Glutamatergic neuron (in vitro differentiated cells): ENCODE results near the gene TRAPPC1. TPM values are rescaled to one million over a fixed set of nuclear protein-coding genes. Genes with fewer than 3 reads are reported as not detected.

Source experiments
- DNase-seq: peaks from one replicate; pipeline ENCODE4 v3.0.0; 2022
- H3K27ac Mint-ChIP-seq: one replicate; pipeline ENCODE4 v1.8.0; 2020; ENCODE audit warnings: mild to moderate bottlenecking, mixed read lengths, inconsistent platforms; ENCODE audit not compliant: unreplicated experiment
- H3K27me3 Mint-ChIP-seq: one replicate; pipeline ENCODE4 v1.8.0; 2020; ENCODE audit warnings: mild to moderate bottlenecking, moderate library complexity, mixed read lengths, inconsistent platforms; ENCODE audit not compliant: unreplicated experiment
- H3K36me3 Mint-ChIP-seq: one replicate; pipeline ENCODE4 v1.8.0; 2020; ENCODE audit warnings: mild to moderate bottlenecking, mixed read lengths, inconsistent platforms; ENCODE audit not compliant: unreplicated experiment
- H3K4me1 Mint-ChIP-seq: one replicate; pipeline ENCODE4 v1.8.0; 2020; ENCODE audit warnings: mild to moderate bottlenecking, low read depth, mixed read lengths, inconsistent platforms; ENCODE audit not compliant: unreplicated experiment
- H3K4me3 Mint-ChIP-seq: one replicate; pipeline ENCODE4 v1.8.0; 2020; ENCODE audit warnings: mild to moderate bottlenecking, mixed read lengths, inconsistent platforms; ENCODE audit not compliant: unreplicated experiment
- H3K9me3 Mint-ChIP-seq: one replicate; pipeline ENCODE4 v1.8.0; 2020; ENCODE audit warnings: mild to moderate bottlenecking, moderate library complexity, mixed read lengths, inconsistent platforms; ENCODE audit not compliant: unreplicated experiment
- total RNA-seq: library from RNA; stranded (reverse); fragmentation: NEBNext Ultra II Directional; extraction: Animal tissue kit (Norgen Biotek cat#: 25700); gene quantifications from one replicate; pipeline ENCODE4 v1.2.1, GENCODE V29; 2021; ENCODE audit not compliant: unreplicated experiment
- TF ChIP-seq, protein P1 (sequence below): fragments of 200-600 bp; sonication (generic); IDR thresholded peaks from one replicate; pipeline ENCODE4 v1.5.0; 2021; ENCODE audit not compliant: partially characterized antibody, unreplicated experiment

TRAPPC1 gene
- total RNA-seq, 1 donor from 2014 or later, result 214 TPM

- Mint-ChIP-seq H3K9me3 (peaks cover 1% of the 10 kb centered on the region), H3K27ac (no peak overlapping the region), H3K4me1 (no peaks in the 10 kb centered on the region), H3K27me3 (no peaks in the 10 kb centered on the region), H3K4me3 (no peak overlapping the region), H3K36me3 (no peaks in the 10 kb centered on the region)
- TF ChIP-seq, protein P1, sequence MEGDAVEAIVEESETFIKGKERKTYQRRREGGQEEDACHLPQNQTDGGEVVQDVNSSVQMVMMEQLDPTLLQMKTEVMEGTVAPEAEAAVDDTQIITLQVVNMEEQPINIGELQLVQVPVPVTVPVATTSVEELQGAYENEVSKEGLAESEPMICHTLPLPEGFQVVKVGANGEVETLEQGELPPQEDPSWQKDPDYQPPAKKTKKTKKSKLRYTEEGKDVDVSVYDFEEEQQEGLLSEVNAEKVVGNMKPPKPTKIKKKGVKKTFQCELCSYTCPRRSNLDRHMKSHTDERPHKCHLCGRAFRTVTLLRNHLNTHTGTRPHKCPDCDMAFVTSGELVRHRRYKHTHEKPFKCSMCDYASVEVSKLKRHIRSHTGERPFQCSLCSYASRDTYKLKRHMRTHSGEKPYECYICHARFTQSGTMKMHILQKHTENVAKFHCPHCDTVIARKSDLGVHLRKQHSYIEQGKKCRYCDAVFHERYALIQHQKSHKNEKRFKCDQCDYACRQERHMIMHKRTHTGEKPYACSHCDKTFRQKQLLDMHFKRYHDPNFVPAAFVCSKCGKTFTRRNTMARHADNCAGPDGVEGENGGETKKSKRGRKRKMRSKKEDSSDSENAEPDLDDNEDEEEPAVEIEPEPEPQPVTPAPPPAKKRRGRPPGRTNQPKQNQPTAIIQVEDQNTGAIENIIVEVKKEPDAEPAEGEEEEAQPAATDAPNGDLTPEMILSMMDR, result no peak
- no peak for DNase-seq
These were observed 18.8 kb upstream of the TRAPPC1 start for GRCh38 chr17:7950578-7950977.

DNA sequence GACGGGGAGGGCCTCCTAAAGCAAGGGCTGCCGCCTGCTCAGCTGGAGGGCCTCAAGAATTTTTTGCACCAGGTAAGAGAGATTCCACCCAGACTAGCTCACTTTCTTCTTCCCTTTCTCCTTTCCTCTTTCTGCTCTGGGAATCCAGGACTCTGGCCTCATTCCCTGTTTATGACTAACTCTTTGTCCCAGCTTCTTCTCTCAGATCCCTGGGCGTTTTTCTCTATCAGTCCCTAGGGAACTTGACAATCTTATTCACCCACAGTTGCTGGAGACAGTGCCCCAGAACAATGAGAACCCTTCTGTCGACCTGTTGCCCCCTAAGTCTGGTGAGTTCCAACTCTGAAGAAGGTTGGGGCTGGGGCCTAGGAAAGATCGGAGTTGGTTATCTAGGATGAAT is 15.9 kb upstream of the TRAPPC1 start:
- Mint-ChIP-seq H3K36me3 (no peaks in the 10 kb centered on the region), H3K9me3 (peaks cover 1% of the 10 kb centered on the region), H3K27me3 (no peaks in the 10 kb centered on the region), H3K4me3 (no peak overlapping the region), H3K4me1 (peaks cover 2% of the 10 kb centered on the region), H3K27ac (no peak overlapping the region)
- TF ChIP-seq, protein P1, result no peak
- DNase-seq, result no peak

GRCh38 chr17:7946441-7946840 is 14.7 kb upstream of the TRAPPC1 start:
- TF ChIP-seq, protein P1, result no peak
- H3K27ac Mint-ChIP-seq, result no peak overlapping the region
- no peak overlapping the region for H3K4me3 Mint-ChIP-seq
- peaks cover 1% of the 10 kb centered on the region for H3K9me3 Mint-ChIP-seq
- no peaks in the 10 kb centered on the region for H3K36me3 Mint-ChIP-seq
- H3K27me3 Mint-ChIP-seq, result no peaks in the 10 kb centered on the region
- H3K4me1 Mint-ChIP-seq, result peaks cover 2% of the 10 kb centered on the region
- no peak for DNase-seq

DNA sequence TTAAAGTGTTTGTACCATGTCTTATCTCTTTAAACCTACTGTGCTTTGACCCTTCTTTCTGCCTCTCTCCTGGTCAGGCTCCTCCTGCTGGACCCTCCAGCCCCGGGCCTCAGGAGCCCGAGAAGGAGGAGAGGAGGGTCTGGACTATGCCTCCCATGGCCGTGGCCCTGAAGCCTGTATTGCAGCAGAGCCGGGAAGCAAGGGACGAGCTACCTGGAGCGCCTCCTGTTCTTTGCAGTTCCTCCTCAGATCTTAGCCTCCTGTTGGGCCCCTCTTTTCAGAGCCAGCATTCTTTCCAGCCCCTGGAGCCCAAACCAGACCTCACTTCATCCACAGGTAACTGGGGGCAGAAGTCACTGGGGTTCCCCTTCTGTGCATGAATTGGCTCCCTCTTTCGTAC is 13.9 kb upstream of the TRAPPC1 start:
- peaks cover 3% of the 10 kb centered on the region for H3K36me3 Mint-ChIP-seq
- no peak for DNase-seq
- no peak overlapping the region for H3K4me3 Mint-ChIP-seq
- TF ChIP-seq, protein P1, result no peak
- no peak overlapping the region for H3K27ac Mint-ChIP-seq
- peaks cover 1% of the 10 kb centered on the region for H3K9me3 Mint-ChIP-seq
- no peaks in the 10 kb centered on the region for H3K27me3 Mint-ChIP-seq
- peaks cover 2% of the 10 kb centered on the region for H3K4me1 Mint-ChIP-seq

GRCh38 chr17:7944326-7944725 is 12.6 kb upstream of the TRAPPC1 start:
- peaks cover 3% of the 10 kb centered on the region for H3K9me3 Mint-ChIP-seq
- TF ChIP-seq, protein P1, result no peak
- H3K4me1 Mint-ChIP-seq, result peaks cover 2% of the 10 kb centered on the region
- H3K4me3 Mint-ChIP-seq, result no peak overlapping the region
- peaks cover 11% of the 10 kb centered on the region for H3K36me3 Mint-ChIP-seq
- H3K27me3 Mint-ChIP-seq, result peaks cover 2% of the 10 kb centered on the region
- peak overlapping the region; percentile 33 for H3K27ac Mint-ChIP-seq
- no peak for DNase-seq
